ENCODE results near the gene CALR3.

DNA sequence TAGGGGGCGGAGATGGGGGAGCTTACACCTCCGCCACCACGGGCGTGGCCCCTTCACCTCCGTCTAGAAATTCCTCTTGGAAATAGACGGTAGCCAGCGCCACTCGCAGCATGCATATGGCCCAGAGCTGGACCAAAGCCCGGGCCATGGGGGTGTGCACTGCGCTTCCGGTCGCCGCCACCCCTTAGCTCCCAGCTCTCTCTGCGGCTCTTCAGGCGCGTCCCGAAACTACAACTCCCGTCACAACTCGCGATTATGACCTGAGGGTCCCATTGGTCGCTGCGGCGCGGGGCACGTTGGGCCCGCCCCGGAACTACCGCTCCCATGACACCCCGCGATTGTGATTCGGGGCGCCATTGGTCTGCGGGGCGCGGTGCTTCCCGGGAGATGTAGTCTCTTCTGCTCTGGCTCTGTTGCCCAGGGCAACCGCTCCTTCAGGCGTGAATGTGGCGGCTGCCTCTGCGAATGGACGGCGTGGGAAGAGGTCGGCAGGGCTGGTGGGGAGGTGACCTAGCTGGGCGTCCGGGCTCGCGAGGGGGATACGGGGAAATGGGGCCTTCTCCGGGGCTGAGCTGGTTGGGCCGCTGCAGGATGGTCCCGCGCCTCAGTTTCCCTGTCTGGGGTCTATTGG is at the start of gene CALR3, which contains the start of gene C19orf44:
- TF ChIP-seq, protein P1, sequence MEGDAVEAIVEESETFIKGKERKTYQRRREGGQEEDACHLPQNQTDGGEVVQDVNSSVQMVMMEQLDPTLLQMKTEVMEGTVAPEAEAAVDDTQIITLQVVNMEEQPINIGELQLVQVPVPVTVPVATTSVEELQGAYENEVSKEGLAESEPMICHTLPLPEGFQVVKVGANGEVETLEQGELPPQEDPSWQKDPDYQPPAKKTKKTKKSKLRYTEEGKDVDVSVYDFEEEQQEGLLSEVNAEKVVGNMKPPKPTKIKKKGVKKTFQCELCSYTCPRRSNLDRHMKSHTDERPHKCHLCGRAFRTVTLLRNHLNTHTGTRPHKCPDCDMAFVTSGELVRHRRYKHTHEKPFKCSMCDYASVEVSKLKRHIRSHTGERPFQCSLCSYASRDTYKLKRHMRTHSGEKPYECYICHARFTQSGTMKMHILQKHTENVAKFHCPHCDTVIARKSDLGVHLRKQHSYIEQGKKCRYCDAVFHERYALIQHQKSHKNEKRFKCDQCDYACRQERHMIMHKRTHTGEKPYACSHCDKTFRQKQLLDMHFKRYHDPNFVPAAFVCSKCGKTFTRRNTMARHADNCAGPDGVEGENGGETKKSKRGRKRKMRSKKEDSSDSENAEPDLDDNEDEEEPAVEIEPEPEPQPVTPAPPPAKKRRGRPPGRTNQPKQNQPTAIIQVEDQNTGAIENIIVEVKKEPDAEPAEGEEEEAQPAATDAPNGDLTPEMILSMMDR (IDR thresholded peaks at IDR 0.05): no peak
- TF ChIP-seq POLR2AphosphoS5 (IDR thresholded peaks at IDR 0.05; ENCODE audit: low read depth, low read length): peak; percentile 74
- TF ChIP-seq, protein P2, sequence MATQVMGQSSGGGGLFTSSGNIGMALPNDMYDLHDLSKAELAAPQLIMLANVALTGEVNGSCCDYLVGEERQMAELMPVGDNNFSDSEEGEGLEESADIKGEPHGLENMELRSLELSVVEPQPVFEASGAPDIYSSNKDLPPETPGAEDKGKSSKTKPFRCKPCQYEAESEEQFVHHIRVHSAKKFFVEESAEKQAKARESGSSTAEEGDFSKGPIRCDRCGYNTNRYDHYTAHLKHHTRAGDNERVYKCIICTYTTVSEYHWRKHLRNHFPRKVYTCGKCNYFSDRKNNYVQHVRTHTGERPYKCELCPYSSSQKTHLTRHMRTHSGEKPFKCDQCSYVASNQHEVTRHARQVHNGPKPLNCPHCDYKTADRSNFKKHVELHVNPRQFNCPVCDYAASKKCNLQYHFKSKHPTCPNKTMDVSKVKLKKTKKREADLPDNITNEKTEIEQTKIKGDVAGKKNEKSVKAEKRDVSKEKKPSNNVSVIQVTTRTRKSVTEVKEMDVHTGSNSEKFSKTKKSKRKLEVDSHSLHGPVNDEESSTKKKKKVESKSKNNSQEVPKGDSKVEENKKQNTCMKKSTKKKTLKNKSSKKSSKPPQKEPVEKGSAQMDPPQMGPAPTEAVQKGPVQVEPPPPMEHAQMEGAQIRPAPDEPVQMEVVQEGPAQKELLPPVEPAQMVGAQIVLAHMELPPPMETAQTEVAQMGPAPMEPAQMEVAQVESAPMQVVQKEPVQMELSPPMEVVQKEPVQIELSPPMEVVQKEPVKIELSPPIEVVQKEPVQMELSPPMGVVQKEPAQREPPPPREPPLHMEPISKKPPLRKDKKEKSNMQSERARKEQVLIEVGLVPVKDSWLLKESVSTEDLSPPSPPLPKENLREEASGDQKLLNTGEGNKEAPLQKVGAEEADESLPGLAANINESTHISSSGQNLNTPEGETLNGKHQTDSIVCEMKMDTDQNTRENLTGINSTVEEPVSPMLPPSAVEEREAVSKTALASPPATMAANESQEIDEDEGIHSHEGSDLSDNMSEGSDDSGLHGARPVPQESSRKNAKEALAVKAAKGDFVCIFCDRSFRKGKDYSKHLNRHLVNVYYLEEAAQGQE (IDR thresholded peaks at IDR 0.05; ENCODE audit: insufficient read depth in 1 of 2, low read depth in 2 of 2, low read length in 1 of 2): no peak

Data from Panc1 (cell line).